Activated CD8-positive, alpha-beta memory T cell treated with anti-CD3 and anti-CD28 coated beads, Interleukin-2, amount 50 U/mL, for 1 hour (primary cell): Measurements from ENCODE around the gene RAPGEF5.

Experiments used
- DNase-seq: peaks from one replicate; pipeline ENCODE4 v3.0.0-alpha.2; 2020; ENCODE audit errors: extremely low read depth

Gene RAPGEF5

DNA sequence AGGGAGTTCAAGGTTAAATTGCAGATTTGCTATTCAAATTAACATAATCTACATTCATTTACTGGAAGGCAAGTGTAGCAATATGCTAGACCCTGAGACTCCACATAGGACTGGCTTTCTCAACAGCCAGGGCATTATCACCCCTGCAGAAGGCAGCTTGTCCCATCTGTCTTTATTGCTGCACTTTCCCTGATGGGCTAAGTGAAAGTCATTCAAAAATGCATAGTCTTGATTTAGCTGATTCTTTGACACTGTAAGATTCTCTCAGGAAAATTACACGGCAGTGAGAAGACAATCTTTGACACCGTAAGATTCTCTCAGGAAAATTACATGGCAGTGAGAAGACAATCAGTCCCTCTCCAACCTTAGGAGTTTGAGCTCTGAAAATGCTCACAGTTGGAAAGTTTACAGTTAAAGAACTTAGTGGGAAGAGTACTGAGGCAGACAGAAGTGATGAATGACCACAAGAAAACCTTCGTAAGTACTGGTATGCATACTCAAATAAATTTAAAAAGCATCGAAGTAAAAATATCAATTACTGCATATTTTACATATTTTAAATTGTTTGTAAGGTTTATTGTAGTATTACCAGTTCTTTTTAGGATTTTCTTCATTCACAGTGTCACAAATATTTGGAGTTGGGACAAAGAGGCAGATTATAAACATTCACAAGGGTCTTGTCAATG, 88.9 kb downstream of the RAPGEF5 start:
- no peak for DNase-seq

DNA sequence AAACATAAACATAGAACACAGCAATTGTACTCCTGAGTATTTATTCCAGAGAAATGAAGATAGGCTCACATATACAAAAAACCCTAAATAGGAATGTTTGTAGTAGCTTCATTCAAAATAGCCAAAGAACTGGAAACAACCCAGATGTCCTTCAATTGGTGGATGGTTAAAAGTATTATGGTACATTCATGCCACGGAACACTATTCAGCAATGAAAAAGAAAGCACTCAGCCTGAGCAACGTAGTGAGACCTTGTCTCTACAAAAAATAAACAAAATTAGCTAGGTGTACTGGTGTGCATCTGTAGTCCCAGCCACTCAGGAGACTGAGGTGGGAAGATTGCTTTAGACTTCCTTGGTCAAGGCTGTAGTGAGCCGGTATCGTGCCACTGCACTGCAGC, 94.4 kb downstream of the RAPGEF5 start:
- no peak for DNase-seq

DNA sequence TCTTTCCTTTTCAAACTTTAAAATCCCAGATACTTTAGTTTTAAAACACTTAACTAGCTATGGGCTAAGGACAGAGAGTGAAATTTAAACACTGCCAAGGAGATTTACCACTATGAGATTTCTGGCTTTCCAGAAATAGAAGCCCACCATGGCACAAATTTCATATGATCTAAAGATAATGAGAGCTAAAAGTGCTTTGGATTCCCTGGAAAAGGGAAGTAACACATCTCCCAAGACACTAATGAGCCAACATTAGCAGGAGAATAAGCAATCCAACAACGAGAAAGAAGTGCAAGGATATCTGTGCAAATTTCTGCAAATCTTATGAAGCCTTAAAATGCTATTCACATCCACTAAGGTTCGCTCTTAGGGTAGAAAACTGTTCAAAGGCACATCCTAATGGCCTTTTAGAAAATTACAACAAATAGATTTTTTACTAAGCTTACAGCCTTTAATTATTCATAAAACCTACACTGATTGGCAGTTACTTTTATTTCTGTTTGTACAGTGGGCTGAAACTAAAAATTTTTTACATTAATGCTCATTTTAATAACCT, 100.3 kb downstream of the RAPGEF5 start:
- no peak for DNase-seq

DNA sequence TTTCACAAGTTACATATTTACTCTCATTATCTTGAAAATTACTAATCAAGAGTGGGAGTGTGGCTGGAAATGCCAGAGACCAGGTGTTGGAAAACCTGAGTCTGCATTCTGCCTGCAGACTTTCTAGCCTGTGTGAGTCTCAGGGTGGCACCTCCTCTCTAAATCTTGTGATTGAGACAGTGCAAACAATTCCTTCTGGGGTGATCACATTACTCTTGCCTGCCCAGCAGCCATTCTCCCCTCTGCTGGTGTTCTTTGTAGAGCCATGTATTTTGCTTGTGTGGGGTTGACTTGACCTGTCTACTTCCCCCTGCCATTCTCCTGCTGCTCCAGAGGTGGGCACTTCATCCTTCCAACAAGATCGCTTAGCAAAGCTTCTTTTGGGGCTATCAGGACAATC, 101.1 kb downstream of the RAPGEF5 start:
- no peak for DNase-seq

DNA sequence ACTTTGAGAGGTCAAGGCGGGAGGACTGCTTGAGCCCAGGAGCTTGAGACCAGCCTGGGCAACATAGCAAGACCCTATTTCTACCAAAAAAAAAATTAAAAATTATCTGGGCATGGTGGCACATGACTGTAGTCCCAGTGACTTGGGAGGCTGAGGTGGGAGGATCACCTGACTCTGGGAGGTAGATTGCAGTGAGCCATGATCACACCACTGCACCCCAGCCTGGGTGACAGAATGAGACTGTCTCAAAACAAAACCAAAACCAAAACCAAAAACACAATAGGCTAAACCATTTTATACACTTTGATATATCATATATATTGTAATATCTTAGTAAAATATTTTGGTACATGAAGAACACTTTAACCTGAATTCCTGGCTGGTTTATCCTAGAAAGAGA, 101.6 kb downstream of the RAPGEF5 start:
- no peak for DNase-seq

DNA sequence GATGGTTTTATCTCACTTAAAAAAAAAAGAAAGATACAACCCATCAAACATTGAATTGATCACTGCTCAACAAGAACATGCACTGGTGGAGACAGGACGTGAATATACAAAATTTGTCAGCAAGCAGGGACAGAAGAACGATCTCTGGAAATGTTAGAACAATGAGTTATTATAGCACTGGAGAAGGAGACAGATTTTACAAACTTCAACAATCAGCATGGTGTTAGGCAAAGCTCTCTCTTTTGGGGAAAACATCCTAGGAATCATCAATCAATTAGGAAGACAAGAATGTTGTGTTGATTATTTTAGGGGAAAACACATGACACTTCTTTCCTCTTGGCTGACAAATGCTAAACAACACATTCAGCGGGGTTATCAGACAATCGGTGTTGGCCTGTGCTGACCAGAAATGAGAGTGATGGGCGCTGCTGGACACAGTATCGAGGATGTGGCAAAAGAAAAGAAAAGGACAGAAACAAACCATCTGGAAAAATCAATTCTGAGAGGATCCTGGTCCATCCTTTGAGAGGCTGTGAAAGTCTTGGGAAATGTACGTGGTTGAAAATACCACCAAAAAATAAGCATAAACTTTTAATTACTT, 103.9 kb downstream of the RAPGEF5 start:
- DNase-seq, result no peak

DNA sequence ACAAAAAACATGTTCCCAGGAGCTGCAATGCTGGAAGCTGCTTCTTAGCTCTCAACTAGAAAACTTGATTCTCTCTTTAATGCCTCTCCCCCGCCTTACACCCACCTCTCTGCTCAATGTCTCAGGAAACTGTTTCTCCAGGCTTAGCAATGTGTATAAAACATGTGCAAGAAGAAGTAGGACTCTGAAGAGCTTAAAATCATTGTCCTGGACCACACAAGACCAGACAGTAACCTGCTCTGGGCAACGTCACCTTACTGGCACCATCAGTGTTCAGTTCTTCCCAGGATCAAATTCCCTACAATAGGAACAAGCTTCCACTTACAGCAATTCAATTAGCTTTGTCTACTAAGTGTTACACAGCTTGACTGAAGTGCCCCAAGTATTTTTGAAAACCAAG, 104.9 kb downstream of the RAPGEF5 start:
- DNase-seq, result no peak

DNA sequence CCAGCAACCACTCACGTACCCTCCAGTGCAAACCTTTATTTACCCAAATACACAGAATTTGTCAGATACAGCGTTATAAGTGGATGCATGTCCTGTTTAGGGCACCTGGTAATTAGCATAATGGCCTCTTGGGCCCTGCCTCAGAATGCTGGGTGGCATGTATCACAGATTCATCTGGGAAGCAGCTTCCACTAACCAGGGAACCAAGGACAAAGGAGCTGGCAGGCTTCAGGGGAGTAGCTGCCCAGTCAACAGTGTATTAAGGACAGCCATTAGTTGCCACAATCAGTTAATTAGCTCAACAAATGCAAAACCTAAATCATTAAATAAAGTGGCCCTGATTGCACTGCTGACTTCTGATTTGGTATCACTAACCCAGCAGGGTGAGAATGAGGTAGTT, 105.7 kb downstream of the RAPGEF5 start:
- no peak for DNase-seq

DNA sequence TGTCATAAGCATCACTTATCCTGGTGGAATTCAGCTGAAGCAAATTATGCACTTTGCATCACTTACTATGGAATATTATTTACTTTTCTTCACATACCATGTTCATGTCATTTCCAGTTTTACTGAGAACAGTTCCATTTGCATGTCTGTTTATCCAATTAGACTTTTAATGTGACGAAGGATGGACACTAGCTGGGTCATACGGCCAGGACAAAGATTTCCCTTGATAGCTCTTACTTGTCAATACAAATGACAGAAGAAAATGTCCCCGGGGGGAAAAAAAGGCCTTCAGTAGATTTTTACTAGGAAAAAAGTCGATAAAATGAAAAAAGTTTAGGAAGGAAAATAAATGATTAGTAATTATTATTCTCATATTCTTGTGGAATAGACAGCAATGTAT, 106.6 kb downstream of the RAPGEF5 start:
- DNase-seq, result no peak

DNA sequence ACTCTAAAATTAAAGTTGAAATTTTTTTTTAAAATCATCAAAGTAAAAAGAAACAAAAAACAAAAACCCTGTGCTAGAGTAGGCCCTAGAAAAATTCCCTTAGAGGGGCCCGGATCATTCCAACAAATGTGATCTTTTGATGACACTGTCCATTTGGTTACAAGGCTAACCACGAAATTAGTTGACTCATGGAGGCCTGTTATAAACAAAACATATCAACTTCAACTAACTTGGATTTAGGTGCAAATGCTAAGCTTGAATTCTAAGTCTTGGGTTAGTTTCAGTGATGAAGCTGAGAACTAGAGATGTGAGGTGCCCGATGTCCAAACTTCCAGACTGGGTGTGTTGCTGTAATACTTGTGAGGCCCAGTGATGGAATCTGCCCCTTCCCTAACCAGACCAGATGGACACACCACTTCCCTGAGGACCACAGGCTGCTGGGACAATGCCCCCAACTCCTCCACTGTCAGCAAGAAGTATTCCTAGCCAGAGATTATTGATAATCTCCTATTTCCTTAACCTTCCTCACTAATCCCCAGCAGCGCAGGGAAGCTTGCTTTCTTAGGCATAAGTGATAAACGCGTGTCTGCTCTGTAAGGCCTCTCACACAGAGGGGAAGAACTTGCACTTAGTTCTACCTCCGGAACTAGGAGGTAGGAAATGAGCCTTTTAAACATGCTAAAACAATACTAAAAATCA, 108.7 kb downstream of the RAPGEF5 start:
- DNase-seq, result no peak

DNA sequence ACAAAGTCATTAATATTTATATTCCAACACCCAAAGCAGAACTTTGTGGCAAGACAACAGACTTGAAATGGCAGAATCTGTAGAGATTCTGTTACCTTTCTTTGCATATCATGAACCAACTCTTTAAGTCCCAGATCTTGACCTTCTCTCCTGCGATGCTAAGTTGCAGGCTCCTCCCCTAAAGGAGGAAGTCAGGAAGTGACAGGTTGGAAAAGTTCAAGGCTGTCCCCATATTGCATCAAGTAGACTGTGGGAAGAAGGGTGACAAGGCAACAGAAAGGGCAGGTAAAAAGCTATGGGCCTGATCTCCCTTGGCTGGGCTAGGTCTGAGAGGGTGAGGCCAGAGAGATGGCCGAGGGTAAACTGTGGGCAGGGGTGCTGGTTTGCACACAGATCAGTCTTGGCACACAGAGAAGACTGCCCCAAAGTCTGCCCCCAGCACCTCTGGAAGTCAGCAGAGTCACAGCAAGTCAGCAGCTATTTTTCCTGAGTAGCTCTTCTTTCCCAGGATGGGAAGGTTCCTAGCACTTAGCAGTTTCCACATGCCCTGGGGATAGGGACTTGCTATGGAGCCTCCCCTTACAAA, 115.1 kb downstream of the RAPGEF5 start:
- DNase-seq, result no peak

DNA sequence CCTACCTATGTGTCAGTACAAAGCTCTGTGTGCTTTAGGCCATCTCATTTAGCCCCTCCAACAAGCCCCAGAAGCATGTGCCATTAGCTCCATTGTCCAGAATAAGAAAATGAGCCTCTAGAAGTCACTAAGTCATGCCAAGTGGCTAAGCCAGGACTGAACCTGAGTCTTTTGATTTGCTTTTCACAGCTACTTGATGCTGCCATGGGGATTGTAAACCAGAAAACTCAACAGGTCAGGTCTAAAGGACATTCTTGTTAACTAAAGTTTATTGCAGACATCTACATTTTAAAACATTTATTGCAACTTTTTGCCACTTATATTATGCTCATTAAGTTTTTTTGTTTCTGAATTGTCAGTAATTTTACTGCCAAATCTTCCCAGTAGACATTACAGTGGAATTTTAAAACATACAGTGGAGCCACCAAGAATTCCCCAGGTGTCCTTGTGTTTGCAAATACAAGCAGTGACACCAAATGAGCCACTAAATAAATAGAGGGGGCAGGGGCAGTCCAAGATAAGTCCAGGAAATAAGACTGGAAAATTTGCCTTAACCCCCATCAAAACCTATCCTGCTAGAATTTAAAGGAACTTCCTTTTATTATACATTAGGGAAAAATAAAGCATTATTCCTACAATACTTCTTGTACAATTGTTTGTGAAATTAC, 115.9 kb downstream of the RAPGEF5 start:
- DNase-seq, result no peak

DNA sequence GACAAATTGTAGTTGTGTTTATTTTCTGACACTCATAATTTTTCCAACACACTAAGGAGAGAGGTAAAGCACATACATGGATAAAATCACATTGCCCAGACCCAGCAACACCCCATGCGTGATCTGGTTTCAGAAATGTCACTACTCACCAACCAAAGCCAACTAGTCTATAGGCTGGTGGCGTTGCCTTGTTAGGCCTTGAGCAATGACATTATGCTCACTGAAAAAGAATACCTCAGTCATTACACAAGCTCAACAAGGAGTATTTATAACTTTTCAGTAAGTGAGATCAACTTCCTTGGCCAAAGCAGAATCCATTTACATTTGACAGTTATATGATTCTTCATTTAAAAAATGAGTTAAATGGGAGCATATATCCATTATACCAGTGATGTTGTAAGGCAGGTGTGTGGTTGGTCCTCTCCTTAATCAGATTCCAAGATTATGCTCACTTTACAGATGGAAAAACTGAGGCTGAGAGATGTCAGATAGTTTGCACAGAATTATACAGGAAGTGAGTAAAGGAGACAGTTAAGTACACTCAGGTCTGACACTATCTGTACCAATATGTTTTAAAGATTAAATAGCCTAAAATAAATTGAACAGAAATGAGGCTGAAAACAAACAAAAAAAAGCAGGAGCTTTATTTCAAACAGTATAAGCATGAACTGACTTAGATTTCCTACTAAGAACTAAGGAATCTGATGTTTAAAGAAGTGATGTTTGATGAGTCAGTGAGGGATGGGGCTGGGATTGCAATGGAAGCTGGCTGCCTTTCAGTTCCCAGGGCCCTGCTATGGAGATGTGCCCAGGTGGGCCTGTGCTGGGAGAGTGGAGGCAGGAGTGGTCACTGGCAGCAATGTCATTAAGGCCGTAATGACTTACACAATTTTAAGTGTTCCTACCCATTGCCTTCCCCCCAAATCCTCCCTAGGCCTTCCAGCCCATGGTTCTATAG, 118.3 kb downstream of the RAPGEF5 start:
- DNase-seq, result no peak

DNA sequence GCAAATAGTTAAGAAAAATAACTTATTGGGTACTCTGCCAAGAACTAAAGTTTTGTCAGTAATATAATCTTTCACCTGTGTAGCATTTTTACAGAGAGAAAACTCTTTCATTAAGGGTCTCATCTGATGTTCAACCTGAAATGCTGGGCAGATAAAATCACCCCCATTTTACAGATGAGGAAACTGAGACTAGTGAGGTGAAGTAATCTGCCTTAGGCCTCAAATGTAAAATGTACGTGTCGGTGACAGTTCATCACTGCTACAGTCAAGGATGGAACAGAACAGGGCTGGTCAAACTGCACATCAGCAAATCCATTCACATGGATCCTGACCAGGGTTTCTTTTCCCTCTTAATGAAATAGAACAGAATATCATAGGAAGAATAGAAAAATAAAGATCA, 121.8 kb downstream of the RAPGEF5 start:
- no peak for DNase-seq

DNA sequence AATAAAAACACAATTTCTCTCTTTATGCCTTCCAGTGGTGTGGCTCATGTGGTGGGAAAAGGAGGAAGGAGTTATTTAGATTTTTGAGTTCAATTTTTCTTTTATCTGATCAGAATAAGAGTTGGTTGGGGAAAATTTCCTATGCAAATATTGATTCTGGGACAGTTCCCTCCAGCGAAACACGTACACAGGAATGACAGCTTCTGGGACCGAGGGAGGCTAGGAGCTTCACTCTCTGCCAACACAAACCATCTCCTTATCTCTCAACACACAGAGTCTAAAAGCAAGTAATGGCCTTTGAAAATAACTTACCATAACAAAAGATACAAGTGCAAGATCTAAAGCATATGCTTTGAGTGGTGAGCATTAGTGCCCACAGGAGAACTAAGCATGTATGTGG, 122.7 kb downstream of the RAPGEF5 start:
- no peak for DNase-seq

DNA sequence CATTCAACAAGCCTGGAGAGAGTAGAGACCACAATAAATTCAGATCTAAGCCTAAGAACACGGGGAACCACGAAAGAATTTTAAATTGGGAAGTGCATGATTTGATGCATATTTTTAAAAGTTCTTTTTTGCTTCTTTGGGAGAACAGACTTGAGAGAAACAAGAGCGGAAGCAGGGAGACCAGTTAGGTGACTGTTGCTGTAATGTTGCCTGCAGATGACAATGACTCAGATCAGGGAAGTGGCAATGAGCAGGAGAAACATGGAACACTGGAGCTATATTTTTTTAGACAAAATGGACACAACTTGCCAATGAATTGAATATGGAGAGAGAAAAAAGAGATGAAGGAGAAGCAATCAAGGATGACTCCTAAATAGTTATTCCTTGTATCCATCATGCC, 125.1 kb downstream of the RAPGEF5 start:
- DNase-seq, result no peak

DNA sequence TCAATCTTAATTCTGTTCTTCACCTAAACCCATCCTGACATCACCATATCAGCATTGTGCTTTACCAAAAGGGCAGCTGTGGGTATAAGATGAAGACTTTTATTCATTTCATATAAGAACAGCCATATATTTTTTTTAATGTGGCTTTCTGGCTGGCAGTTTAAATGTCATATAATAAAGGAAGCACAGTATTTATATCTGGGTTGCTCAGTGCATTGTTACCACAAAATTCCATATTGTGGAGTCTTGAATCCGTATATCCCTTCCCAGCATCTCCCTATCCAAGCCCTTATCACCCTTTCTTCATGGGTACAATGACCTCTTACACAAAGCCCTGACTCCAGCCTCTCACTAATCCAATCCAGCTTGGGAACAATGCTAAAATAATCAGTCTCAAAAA, 125.8 kb downstream of the RAPGEF5 start:
- no peak for DNase-seq

DNA sequence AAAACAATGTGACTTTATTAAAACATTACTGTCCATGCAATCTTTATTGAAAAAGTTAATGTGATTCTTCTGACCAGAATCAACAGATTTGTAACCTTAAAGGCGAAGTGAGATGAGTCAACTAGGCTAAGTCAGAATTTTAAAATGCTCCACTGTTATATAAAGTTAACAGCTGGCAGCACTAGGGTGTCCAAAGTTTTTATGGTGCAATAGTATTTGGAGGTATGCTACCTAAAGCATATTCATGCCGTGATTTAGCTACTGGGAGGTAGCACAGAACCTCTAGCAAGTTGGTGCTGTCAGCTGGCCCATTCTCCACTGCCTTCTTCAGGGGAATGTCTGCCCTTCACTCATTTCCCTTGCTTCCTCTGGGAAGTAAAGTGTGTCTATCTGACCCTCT, 126.7 kb downstream of the RAPGEF5 start:
- no peak for DNase-seq

DNA sequence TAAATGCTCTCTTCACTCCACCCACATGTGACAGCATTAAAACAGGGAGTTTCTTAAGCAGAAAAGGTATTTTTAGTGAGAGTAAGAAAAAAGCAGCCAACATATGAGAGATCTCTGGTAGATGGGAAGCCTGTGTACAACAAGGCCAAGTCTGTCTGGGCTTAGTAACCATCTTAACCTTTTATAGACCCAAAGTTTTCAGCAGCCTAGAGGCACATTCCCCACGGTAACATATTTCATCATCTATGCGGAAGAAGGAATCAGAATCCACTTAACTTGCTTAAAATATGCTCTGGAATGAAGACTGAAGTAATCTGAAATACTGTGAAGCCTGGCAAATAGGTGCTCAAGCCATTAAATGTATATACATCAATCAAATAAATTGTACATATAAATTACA, 127.8 kb downstream of the RAPGEF5 start:
- no peak for DNase-seq

DNA sequence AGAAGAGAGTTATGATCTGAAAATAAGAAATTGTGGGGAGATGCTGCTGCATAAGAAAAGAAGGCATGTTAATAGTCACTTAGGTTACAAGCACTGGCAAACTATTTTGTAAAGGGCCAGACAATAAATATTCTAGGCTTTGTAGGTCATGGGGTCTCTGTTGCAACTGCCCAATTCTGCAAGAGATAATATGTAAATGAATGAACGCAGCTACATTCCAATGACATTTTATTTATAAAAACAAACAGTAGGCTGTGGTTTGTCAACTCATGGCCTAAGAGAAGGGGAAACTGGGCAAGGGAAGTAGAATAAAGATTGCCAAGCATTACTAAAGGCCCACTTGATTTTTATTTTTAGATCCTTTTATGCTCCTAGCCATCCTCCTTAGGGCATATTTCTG, 133.1 kb downstream of the RAPGEF5 start:
- no peak for DNase-seq

DNA sequence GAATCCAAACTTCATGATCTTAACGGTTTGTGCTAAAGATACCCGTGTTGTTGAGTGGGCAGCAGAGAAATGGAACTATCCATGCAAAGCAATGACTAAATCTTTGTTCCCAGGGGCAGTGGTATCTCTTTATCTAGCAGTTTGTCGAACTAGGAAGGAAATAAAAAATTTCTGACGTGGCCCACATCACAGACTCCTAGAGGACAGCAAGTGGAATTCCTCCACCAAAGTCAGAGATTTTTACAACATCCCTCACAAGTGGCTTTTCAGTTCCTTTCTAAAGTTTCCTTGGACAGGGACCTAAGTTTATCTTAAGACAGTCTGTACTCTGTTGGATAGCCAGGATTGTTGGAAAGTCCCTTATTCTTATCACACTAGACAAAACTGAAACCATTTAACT, 136.0 kb downstream of the RAPGEF5 start:
- no peak for DNase-seq
